GM21529 (cell line): Measurements from ENCODE around the gene TMEM97.

Source experiments
- ATAC-seq: cut with Tn5 transposase; IDR thresholded peaks from one replicate; pipeline ENCODE4 v1.9.1; 2021; ENCODE audit not compliant: unreplicated experiment

The TMEM97 gene

DNA sequence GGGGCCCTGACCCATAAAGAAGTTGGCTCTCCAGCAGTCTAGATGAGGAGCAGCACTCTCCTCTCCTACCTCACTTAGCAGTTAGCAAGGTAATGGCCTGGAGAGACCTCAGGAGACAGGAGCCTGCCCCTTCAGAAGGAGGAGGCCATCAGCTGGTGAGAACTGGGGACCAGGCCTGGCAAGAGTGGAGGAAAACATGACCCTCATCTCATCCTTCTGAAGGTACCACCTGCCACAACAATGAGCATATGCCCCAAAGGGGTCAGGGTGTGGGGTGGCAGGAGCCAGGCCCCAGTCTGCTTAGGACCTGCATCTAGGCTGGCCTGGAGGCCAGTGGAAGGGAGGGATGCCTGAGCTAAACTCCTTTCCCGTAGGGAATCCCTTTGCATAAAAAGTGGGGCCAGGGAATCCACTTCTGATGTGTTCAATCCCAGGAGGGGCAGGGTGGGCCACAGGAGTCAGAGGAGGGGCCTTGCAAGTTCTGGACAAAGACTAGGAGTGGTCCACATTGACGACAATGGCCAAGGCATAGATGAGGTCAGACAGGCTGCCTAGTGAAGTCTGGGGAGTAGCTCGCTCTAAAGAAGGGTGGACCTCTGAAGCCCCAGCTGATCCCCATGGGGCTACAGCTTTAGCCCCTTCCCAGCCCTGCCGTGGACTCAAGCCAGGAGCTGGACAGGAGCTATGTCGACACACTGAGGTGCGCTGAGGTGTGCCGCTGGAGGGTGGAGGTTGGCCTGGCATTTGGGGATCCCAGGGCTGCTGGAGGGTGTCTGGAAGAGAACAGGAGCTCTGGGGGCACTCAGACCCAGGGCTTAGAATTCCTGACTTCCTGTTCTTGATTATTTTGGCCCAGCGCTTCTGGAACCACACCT, 45.0 kb downstream of the TMEM97 start:
- no peak for ATAC-seq

GRCh38 chr17:28364665-28365363, 45.8 kb downstream of the TMEM97 start, which contains the start of gene SEBOX:
TSS of gene SEBOX (minus strand) at chr17:28365199. CDS start at chr17:28365151, 48 bp downstream.
- ATAC-seq: no peak

GRCh38 chr17:28365487-28365886, 46.5 kb downstream of the TMEM97 start:
- ATAC-seq: no peak

DNA sequence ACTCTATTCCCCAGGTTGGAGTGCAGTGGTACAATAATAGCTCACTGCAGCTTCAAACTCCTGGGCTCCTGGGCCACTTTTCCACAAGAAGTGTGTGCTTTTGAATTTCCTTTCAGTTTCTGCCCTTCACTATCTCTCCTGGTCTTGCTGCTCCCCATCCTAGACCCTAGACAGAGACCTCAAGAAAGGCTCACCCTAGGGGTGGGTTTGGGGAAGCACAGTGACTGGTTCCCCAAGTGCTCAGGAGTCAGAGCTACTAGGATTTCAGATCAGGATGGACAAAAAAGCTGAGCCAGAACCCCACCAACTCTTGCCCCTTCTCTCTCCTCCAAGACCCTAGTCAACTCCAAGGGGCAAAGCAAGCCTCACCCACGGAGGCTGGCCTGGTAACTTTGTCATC, 47.6 kb downstream of the TMEM97 start:
- no peak for ATAC-seq

GRCh38 chr17:28367641-28368305, 48.8 kb downstream of the TMEM97 start:
- no peak for ATAC-seq

DNA sequence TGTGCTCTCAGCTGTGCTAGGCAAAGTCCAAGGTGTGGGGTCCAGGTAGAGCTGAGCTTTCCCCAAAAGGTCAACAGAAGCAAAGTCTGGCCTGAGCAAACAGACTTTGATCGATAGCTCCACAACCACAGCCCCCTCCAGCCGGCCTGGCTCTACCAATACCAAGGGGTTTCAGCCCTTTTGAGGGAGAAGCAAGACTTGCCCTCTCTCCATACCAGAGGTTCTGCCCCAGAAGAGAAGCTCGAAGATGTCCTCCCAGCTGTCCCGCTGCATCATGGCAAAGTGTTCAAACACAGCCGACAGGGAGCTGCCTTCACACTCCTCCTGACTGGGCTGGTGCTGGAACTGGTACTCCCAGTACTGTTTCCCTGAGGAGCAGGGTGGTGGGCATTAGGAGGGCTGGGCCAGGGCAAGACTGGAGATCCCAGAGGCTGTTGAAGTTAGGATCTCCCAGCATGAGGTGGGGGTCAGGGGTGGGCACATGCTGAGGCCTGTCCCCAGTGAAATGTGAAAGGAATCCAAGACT, 49.4 kb downstream of the TMEM97 start:
- ATAC-seq: no peak

DNA sequence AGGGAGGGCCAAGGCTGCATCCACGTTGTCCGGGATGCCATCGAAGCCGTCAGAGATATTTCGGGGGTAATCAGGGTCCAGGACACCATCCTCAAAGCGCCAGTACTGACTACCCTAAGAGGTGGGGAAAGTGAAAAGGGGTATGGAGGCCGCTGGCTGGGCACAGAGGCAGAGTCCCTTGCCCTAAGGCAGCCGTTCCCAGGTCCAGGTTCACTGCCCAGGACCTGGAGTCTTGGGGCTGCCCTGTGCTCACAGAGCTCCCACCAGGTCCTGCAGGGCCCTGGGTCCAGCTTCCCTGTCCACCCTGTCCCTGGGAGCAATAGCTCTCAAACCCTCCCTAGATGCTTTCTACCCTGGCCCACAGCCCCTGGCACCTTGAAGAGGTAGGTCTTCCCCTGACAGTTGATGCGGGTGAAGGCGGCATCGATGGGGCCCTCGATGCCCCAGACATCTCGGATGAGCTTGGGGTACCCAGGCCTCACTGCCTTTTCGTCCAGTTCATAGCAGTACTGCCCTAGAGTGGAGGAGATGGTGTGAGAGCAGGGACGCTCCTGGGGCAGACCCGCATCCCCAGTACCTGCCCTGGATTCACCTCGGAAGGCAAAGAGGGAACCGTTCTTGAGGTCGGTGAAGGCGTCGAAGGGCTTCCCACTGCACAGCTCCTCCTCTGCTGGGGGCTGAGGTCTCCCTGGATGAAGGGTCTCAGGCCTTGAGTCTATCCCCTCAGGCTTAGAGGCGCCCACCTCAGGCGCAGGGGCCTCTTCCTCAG, 50.1 kb downstream of the TMEM97 start:
- no peak for ATAC-seq

GRCh38 chr17:28369684-28370034, 50.7 kb downstream of the TMEM97 start:
- no peak for ATAC-seq

GRCh38 chr17:28370035-28370743, 51.2 kb downstream of the TMEM97 start, which contains the start of gene VTN:
TSS of gene VTN (minus strand) at chr17:28370307. CDS start at chr17:28370203, 104 bp downstream.
- ATAC-seq: no peak

- no peak for ATAC-seq
Observed at GRCh38 chr17:28370744-28371103, 51.7 kb downstream of the TMEM97 start.

DNA sequence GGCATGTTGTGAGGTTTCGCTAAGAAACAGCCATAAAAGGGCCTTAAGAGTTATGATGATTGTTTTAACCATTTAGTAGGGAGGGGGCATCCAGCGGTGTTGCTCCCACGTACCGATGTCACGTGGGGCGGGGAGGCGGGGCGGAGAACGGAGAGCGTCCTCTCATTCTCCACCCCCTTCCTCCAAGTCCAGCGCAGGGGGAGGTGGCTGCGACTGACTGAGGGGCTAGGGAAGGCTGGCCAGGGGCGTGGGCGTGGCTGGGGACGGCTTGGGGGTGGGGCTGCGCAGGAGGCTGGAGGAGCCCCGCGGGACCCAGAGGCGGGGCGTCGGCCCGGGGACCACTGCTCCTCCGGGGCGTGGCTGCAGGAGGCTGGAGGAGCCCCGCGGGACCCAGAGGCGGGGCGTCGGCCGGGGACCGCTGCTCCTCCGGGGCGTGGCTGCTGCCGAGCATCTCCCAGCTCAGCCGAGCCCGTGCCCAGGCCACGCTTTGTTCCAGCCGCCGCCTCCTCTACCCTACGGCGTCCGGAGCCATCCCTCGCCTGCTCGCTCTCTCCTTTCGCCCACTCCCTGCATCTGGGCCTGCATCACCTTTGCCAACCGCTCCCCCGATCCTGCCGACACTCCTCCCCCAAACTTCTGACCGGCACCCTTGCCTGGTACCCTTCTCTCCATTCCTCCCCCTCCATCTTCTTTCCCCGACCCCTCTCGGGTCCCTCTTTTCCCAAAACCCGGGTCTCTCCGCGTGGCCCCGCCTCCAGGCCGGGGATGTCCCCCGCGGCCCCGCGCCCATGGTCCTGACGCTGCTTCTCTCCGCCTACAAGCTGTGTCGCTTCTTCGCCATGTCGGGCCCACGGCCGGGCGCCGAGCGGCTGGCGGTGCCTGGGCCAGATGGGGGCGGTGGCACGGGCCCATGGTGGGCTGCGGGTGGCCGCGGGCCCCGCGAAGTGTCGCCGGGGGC, 52.5 kb downstream of the TMEM97 start, which contains the start of gene SARM1:
Gene SARM1 (plus strand): TSS at position 450 of the 958 bp plus-strand sequence. CDS start 339 bp downstream, at position 789.
- peak; percentile 67 for ATAC-seq

DNA sequence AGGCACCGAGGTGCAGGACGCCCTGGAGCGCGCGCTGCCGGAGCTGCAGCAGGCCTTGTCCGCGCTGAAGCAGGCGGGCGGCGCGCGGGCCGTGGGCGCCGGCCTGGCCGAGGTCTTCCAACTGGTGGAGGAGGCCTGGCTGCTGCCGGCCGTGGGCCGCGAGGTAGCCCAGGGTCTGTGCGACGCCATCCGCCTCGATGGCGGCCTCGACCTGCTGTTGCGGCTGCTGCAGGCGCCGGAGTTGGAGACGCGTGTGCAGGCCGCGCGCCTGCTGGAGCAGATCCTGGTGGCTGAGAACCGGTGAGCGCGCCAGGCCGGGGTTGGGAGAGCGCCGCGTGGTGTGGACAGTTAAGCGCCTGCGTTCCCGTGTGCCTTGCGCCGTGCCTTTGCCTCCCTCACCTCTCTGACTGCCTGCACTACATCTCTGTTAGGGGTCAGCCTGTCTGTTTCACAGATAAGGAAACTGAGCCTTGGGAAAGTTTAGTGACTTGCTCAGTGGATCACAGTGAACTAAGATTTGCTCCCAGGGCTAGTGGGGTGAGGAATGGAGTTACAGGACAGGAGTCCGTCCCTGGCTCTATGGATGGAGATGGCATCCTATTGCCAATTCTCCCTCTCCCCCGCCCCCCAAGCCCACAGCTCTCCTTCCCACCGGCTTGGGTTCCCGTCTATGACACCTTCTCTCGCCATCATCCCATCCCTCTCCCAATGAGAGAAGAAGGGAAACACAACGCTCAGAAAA, 53.4 kb downstream of the TMEM97 start:
- peak; percentile 24 for ATAC-seq

DNA sequence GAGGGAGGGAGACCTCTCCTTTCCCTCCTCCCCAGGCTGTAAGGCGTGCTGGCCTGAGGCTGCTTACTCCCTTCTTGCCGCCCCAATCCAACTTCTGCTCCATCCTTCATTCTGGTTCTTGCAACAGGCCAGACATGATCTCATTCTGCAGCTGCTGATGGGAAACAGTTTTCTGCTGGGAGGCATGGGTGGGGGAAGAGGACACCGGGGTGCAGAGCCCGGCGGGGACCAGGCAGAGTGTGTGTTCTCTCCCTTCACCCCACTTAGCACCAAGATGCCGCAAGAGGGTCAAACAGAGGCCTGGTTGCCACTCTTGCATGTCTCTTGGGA, 53.9 kb downstream of the TMEM97 start:
- ATAC-seq: no peak
